OCI-LY3 (cell line): ENCODE measurements around the gene PLCH2.

ENCODE experiments used
- H2AFZ ChIP-seq: fragments of 200-600, 300-600 bp; shearing (Covaris generic); 2 replicates; pipeline ENCODE4 v1.6.0; 2014; ENCODE audit warnings: antibody characterized with exemption, low read depth, low read length
- H3K27ac ChIP-seq: fragments of 200-600, 300-600 bp; sonication (generic); 2 replicates; pipeline ENCODE4 v1.5.1; 2014; ENCODE audit warnings: mild to moderate bottlenecking, low read length, moderate library complexity, mixed read lengths
- H3K27me3 ChIP-seq: fragments of 200-600, 300-600 bp; sonication (generic); 2 replicates; pipeline ENCODE4 v1.6.1; 2014; ENCODE audit warnings: low read depth, low read length, mixed read lengths
- H3K36me3 ChIP-seq: fragments of 200-600, 300-600 bp; sonication (generic); replicated peaks from 2 replicates; pipeline ENCODE3; 2014; ENCODE audit warnings: low read depth, low read length, mixed read lengths
- H3K4me1 ChIP-seq: fragments of 300-600, 200-600 bp; sonication (generic); 2 replicates; pipeline ENCODE4 v1.6.1; 2014; ENCODE audit warnings: low read length, mixed read lengths
- H3K4me2 ChIP-seq: fragments of 200-600, 300-600 bp; sonication (generic); 2 replicates; pipeline ENCODE4 v1.6.1; 2014; ENCODE audit warnings: low read length, mixed read lengths
- H3K4me3 ChIP-seq: fragments of 300-600, 200-600 bp; sonication (generic); 2 replicates; pipeline ENCODE4 v1.5.1; 2014; ENCODE audit warnings: antibody characterized with exemption, mild to moderate bottlenecking, low read length, moderate library complexity
- H3K79me2 ChIP-seq: fragments of 300-600, 200-600 bp; shearing (Covaris generic); 2 replicates; pipeline ENCODE4 v1.6.1; 2014; ENCODE audit warnings: mild to moderate bottlenecking, low read length, mixed read lengths
- H3K9ac ChIP-seq: fragments of 300-600, 200-600 bp; shearing (Covaris generic); 2 replicates; pipeline ENCODE4 v1.6.0; 2014; ENCODE audit warnings: mild to moderate bottlenecking, low read length, moderate library complexity
- H3K9me3 ChIP-seq: fragments of 200-600, 300-600 bp; shearing (Covaris generic); 2 replicates; pipeline ENCODE4 v1.6.1; 2014; ENCODE audit warnings: low read length, mixed read lengths; ENCODE audit not compliant: insufficient read depth
- H4K20me1 ChIP-seq: fragments of 200-600, 300-600 bp; sonication (generic); 2 replicates; pipeline ENCODE4 v1.6.1; 2016; ENCODE audit warnings: low read length, mixed read lengths; ENCODE audit not compliant: insufficient read depth
- EZH2phosphoT487 ChIP-seq: fragments of 200-600 bp; shearing (Covaris generic); IDR thresholded peaks from 2 replicates; pipeline ENCODE4 v1.6.1; 2018; ENCODE audit warnings: antibody characterized with exemption, mixed run types, low read depth
- TF ChIP-seq, protein P1 (sequence below): fragments of 200-600, 300-600 bp; sonication (generic); IDR thresholded peaks from 2 replicates; pipeline ENCODE4 v1.5.1; 2014; ENCODE audit warnings: antibody characterized with exemption, low read length, low read depth

Gene PLCH2

DNA sequence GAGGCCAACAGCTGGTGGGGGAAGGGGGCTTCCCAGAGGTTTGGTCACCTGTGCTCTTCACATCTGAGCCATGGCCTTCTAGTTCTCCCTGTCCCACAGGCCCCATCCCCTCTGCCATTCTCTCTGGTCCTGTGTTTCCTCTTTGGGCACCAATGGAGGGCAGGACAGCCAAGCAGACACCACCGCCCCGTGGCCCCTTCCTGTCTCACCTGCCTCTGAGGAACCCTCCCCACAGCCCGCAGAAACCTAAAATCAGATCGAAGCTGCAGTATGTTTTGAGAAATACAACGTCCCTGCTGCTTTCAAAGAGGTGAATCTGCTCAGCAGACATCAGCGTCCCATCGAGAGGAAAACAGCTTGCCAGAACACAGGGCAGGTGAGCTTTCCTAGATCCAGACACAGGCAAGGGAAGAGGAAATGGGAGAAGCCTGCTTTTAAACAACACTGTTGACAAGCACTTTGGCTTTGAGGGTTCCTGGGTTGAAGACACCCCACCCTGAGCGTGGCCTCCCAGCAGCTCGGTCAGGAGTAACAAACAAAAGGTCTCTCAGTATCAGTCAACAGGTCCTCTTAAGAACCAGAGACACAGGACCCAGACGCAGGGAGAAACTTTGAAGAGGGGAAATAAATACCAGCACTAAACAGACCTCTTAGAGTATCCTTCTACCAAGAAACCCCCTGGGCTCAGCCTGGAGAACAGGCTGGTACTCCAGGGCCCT, 48.0 kb downstream of the PLCH2 start:
- H3K4me2 ChIP-seq = peak overlapping the region; percentile 89
- H4K20me1 ChIP-seq = peaks cover 50% of the 10 kb centered on the region
- no peaks in the 10 kb centered on the region for H3K9me3 ChIP-seq
- H3K4me1 ChIP-seq = peaks cover 17% of the 10 kb centered on the region
- no peaks in the 10 kb centered on the region for H3K27me3 ChIP-seq
- H3K36me3 ChIP-seq = peaks cover 7% of the 10 kb centered on the region
- H2AFZ ChIP-seq = no peak overlapping the region
- peaks cover 51% of the 10 kb centered on the region for H3K79me2 ChIP-seq
- no peak overlapping the region for H3K4me3 ChIP-seq
- no peak overlapping the region for H3K9ac ChIP-seq
- no peak for TF ChIP-seq EZH2phosphoT487
- TF ChIP-seq, protein P1, sequence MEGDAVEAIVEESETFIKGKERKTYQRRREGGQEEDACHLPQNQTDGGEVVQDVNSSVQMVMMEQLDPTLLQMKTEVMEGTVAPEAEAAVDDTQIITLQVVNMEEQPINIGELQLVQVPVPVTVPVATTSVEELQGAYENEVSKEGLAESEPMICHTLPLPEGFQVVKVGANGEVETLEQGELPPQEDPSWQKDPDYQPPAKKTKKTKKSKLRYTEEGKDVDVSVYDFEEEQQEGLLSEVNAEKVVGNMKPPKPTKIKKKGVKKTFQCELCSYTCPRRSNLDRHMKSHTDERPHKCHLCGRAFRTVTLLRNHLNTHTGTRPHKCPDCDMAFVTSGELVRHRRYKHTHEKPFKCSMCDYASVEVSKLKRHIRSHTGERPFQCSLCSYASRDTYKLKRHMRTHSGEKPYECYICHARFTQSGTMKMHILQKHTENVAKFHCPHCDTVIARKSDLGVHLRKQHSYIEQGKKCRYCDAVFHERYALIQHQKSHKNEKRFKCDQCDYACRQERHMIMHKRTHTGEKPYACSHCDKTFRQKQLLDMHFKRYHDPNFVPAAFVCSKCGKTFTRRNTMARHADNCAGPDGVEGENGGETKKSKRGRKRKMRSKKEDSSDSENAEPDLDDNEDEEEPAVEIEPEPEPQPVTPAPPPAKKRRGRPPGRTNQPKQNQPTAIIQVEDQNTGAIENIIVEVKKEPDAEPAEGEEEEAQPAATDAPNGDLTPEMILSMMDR = no peak
- no peak overlapping the region for H3K27ac ChIP-seq

DNA sequence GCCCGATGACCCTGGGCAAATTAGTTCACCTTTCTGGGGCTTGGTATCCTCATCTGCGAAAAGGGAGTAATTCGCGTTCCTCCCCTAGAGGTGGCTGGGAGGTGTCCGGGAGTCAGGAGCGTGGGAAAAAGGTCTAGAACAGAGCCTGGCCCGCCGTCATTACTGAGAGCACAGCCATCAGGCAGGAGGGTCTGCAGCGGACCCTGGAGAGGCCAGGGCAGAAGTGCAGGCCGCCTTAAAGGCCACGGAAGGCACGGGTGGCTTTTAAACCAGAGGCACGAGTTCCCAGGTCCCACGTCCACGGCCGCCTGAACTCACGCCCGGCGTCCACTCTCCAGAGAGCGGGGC, 49.5 kb downstream of the PLCH2 start:
- Histone ChIP-seq H3K4me1 (peaks cover 17% of the 10 kb centered on the region), H3K27me3 (no peaks in the 10 kb centered on the region), H4K20me1 (peaks cover 50% of the 10 kb centered on the region), H2AFZ (no peak overlapping the region), H3K4me2 (peak overlapping the region; percentile 89), H3K36me3 (peaks cover 7% of the 10 kb centered on the region), H3K79me2 (peaks cover 51% of the 10 kb centered on the region), H3K4me3 (peak overlapping the region; percentile 98), H3K27ac (peak overlapping the region; percentile 40), H3K9ac (peak overlapping the region; percentile 92), H3K9me3 (no peaks in the 10 kb centered on the region)
- TF ChIP-seq, protein P1 = no peak
- TF ChIP-seq EZH2phosphoT487 = no peak

- no peaks in the 10 kb centered on the region for H3K27me3 ChIP-seq
- H4K20me1 ChIP-seq = peaks cover 47% of the 10 kb centered on the region
- H3K79me2 ChIP-seq = peaks cover 48% of the 10 kb centered on the region
- H3K36me3 ChIP-seq = peaks cover under 1% of the 10 kb centered on the region
- no peak for TF ChIP-seq EZH2phosphoT487
- TF ChIP-seq, protein P1 = no peak
- peaks cover 17% of the 10 kb centered on the region for H3K4me1 ChIP-seq
- H2AFZ ChIP-seq = no peak within 1 kb of the TSS
- peak within 1 kb of the TSS; percentile 92 for H3K9ac ChIP-seq
- peak within 1 kb of the TSS; percentile 45 for H3K27ac ChIP-seq
- H3K4me3 ChIP-seq = peak within 1 kb of the TSS; percentile 98
- no peaks in the 10 kb centered on the region for H3K9me3 ChIP-seq
- H3K4me2 ChIP-seq = peak within 1 kb of the TSS; percentile 89
Observed at GRCh38 chr1:2525920-2526823, 50.1 kb downstream of the PLCH2 start, which contains the start of gene PANK4. TSS of gene PANK4 (minus strand) at chr1:2526596. CDS start at chr1:2526587, 9 bp downstream.
